DND-41 (cell line): ENCODE results near the gene PPFIBP2.

Experiments
- ATAC-seq: fragments of 200-7000 bp; cut with Tn5 transposase; 3 replicates; pipeline ENCODE4 v1.9.1; 2021; ENCODE audit warnings: low read depth; ENCODE audit not compliant: insufficient read depth
- DNase-seq: peaks from one replicate; pipeline ENCODE4 v3.0.0-alpha.2; 2020
- H2AFZ ChIP-seq: 2 replicates; pipeline ENCODE4 v1.6.0; 2012; ENCODE audit warnings: low read depth, low read length
- H3K27ac ChIP-seq: 2 replicates; pipeline ENCODE4 v1.5.1; 2012; ENCODE audit warnings: low read length, inconsistent platforms
- H3K27me3 ChIP-seq: fragments of 200-600 bp; sonication (generic); 2 replicates; pipeline ENCODE4 v1.6.0; 2012; ENCODE audit warnings: low read length, mild to moderate bottlenecking, inconsistent platforms; ENCODE audit not compliant: insufficient read depth, poor library complexity
- H3K36me3 ChIP-seq: 2 replicates; pipeline ENCODE4 v1.5.1; 2012; ENCODE audit warnings: low read length, inconsistent platforms; ENCODE audit not compliant: insufficient read depth
- H3K4me1 ChIP-seq: 2 replicates; pipeline ENCODE4 v1.5.1; 2012; ENCODE audit warnings: mild to moderate bottlenecking, low read length; ENCODE audit not compliant: insufficient read depth
- H3K4me2 ChIP-seq: 2 replicates; pipeline ENCODE4 v1.6.0; 2012; ENCODE audit warnings: mild to moderate bottlenecking, moderate library complexity, low read length, inconsistent platforms; ENCODE audit not compliant: insufficient read depth
- H3K4me3 ChIP-seq, 2 experiments: fragments of 200-600 bp in 1 of 2; shearing (Covaris generic) in 1 of 2; 2 replicates each; pipeline ENCODE4 v1.5.1; 2012 to 2016; ENCODE audit warnings: inconsistent platforms in 2 of 2, low read length in 2 of 2, mild to moderate bottlenecking in 2 of 2, low read depth in 1 of 2, moderate library complexity in 1 of 2
- H3K79me2 ChIP-seq: 2 replicates; pipeline ENCODE4 v1.6.0; 2012; ENCODE audit warnings: low read length, inconsistent platforms; ENCODE audit not compliant: insufficient read depth
- H3K9ac ChIP-seq: 2 replicates; pipeline ENCODE4 v1.6.0; 2012; ENCODE audit warnings: low read depth, mild to moderate bottlenecking, inconsistent platforms, low read length, moderate library complexity
- H3K9me3 ChIP-seq: 2 replicates; pipeline ENCODE4 v1.5.1; 2012; ENCODE audit warnings: low read length, moderate library complexity, mild to moderate bottlenecking, inconsistent platforms; ENCODE audit not compliant: insufficient read depth, severe bottlenecking
- H4K20me1 ChIP-seq: 2 replicates; pipeline ENCODE4 v1.6.0; 2012; ENCODE audit warnings: low read length; ENCODE audit not compliant: insufficient read depth
- CTCF ChIP-seq: IDR thresholded peaks from 2 replicates; pipeline ENCODE4 v1.5.1; 2012; ENCODE audit warnings: borderline replicate concordance, low read length, moderate library complexity, mild to moderate bottlenecking; ENCODE audit not compliant: poor library complexity, severe bottlenecking; ENCODE audit errors: extremely low read depth
- EZH2 ChIP-seq: IDR thresholded peaks from 3 replicates; pipeline ENCODE4 v1.6.1; 2012; ENCODE audit warnings: borderline replicate concordance, low read depth, mild to moderate bottlenecking, moderate library complexity, low read length, inconsistent platforms; ENCODE audit not compliant: severe bottlenecking

PPFIBP2 gene

GRCh38 chr11:7677071-7677470 lies 163.3 kb downstream of the PPFIBP2 start:
- Histone ChIP-seq H3K4me2 (no peak overlapping the region), H3K4me3 (no peak overlapping the region), H3K4me1 (no peaks in the 10 kb centered on the region), H3K79me2 (no peaks in the 10 kb centered on the region), H3K36me3 (no peaks in the 10 kb centered on the region), H3K27ac (no peak overlapping the region), H4K20me1 (no peaks in the 10 kb centered on the region), H3K9me3 (no peaks in the 10 kb centered on the region), H2AFZ (no peak overlapping the region), H3K27me3 (peaks cover 4% of the 10 kb centered on the region), H3K9ac (no peak overlapping the region)
- ATAC-seq (no peak), DNase-seq (no peak)
- TF ChIP-seq CTCF (no peak), EZH2 (no peak)

GRCh38 chr11:7677796-7678201 lies 164.0 kb downstream of the PPFIBP2 start:
- ATAC-seq: no peak
- Histone ChIP-seq H3K4me3 (no peak overlapping the region), H3K36me3 (no peaks in the 10 kb centered on the region), H2AFZ (no peak overlapping the region), H3K9ac (no peak overlapping the region), H3K27me3 (peaks cover 4% of the 10 kb centered on the region), H3K4me2 (no peak overlapping the region), H3K4me1 (no peaks in the 10 kb centered on the region), H3K27ac (no peak overlapping the region), H3K79me2 (no peaks in the 10 kb centered on the region), H3K9me3 (no peaks in the 10 kb centered on the region), H4K20me1 (no peaks in the 10 kb centered on the region)
- TF ChIP-seq CTCF (no peak), EZH2 (no peak)
- DNase-seq: no peak

- Histone ChIP-seq H3K27ac (no peak overlapping the region), H3K79me2 (no peaks in the 10 kb centered on the region), H2AFZ (no peak overlapping the region), H3K36me3 (no peaks in the 10 kb centered on the region), H4K20me1 (no peaks in the 10 kb centered on the region), H3K4me2 (no peak overlapping the region), H3K9ac (no peak overlapping the region), H3K9me3 (no peaks in the 10 kb centered on the region), H3K4me1 (no peaks in the 10 kb centered on the region), H3K27me3 (peaks cover 8% of the 10 kb centered on the region), H3K4me3 (no peak overlapping the region)
- TF ChIP-seq CTCF (no peak), EZH2 (no peak)
- no peak for DNase-seq
- no peak for ATAC-seq
Observed at GRCh38 chr11:7683571-7683970, 169.8 kb downstream of the PPFIBP2 start.

- Histone ChIP-seq H4K20me1 (no peaks in the 10 kb centered on the region), H3K27me3 (peaks cover 30% of the 10 kb centered on the region), H3K4me2 (no peak overlapping the region), H3K4me3 (no peak overlapping the region), H3K27ac (no peak overlapping the region), H3K79me2 (no peaks in the 10 kb centered on the region), H3K9me3 (no peaks in the 10 kb centered on the region), H2AFZ (no peak overlapping the region), H3K36me3 (no peaks in the 10 kb centered on the region), H3K9ac (no peak overlapping the region), H3K4me1 (no peaks in the 10 kb centered on the region)
- ATAC-seq (no peak), DNase-seq (no peak)
- TF ChIP-seq EZH2 (no peak), CTCF (no peak)
Observed at GRCh38 chr11:7686761-7687160, 173.0 kb downstream of the PPFIBP2 start.
